NCI-H187 treated with DMSO at 0.1 percent for 48 hours (cell line): Measurements from ENCODE around the gene BCAM.
"Not testable (repeated sequence)": the region's sequence is repeated elsewhere in the genome, so short reads cannot be mapped to it uniquely, and the experiment has no call there.

Experiments
- DNase-seq: peaks from one replicate; lab custom pipeline; 2025; lab: John Stamatoyannopoulos, UW

BCAM gene

GRCh38 chr19:44817725-44818465 lies 9.0 kb downstream of the BCAM start:
- no peak for DNase-seq

GRCh38 chr19:44818466-44819031 lies 9.6 kb downstream of the BCAM start:
- no peak for DNase-seq

- DNase-seq = no peak
Observed at GRCh38 chr19:44819246-44819832, 10.4 kb downstream of the BCAM start.

- DNase-seq = no peak
Observed at GRCh38 chr19:44820648-44821609, 12.0 kb downstream of the BCAM start.

GRCh38 chr19:44822177-44822576 lies 13.3 kb downstream of the BCAM start:
- DNase-seq = no peak

- no peak for DNase-seq
Observed at GRCh38 chr19:44822670-44823372, 13.9 kb downstream of the BCAM start.

GRCh38 chr19:44823373-44823698 lies 14.4 kb downstream of the BCAM start:
- DNase-seq = no peak

- DNase-seq = no peak
Observed at GRCh38 chr19:44824761-44825160, 15.9 kb downstream of the BCAM start.

- DNase-seq = not testable (repeated sequence)
Observed at GRCh38 chr19:44832875-44833274, 24.0 kb downstream of the BCAM start.

- not testable (repeated sequence) for DNase-seq
Observed at GRCh38 chr19:44834399-44834798, 25.5 kb downstream of the BCAM start.

- DNase-seq = no peak
Observed at GRCh38 chr19:44839276-44839675, 30.4 kb downstream of the BCAM start.

GRCh38 chr19:44840811-44841210 lies 31.9 kb downstream of the BCAM start:
- no peak for DNase-seq

GRCh38 chr19:44841231-44841630 lies 32.3 kb downstream of the BCAM start:
- no peak for DNase-seq

- no peak for DNase-seq
Observed at GRCh38 chr19:44845286-44845611, 36.3 kb downstream of the BCAM start.

- DNase-seq = peak; percentile 25
Observed at GRCh38 chr19:44845612-44846454, 36.9 kb downstream of the BCAM start, which contains the start of gene NECTIN2. Gene NECTIN2 (plus strand): TSS chr19:44846297. CDS start chr19:44846526, 229 bp downstream.

GRCh38 chr19:44846455-44847143 lies 37.7 kb downstream of the BCAM start:
- DNase-seq = no peak

- no peak for DNase-seq
Observed at GRCh38 chr19:44847144-44848035, 38.5 kb downstream of the BCAM start.

- DNase-seq = no peak
Observed at GRCh38 chr19:44848036-44848811, 39.3 kb downstream of the BCAM start.
